Suprapubic skin (tissue), 4 donors: ENCODE measurements around the gene AFF2.

Source experiments
- EP300 ChIP-seq: sonication (generic); formaldehyde crosslinking; IDR thresholded peaks from one replicate; pipeline ENCODE4 v1.6.1; 2017; ENCODE audit warnings: antibody characterized with exemption
- POLR2A ChIP-seq, 2 donors: fragments of 450-650 bp; IDR thresholded peaks; one replicate each; pipeline ENCODE4 v1.6.1; 2017; ENCODE audit warnings: antibody characterized with exemption in 2 of 2, mild to moderate bottlenecking in 2 of 2, moderate library complexity in 2 of 2
- POLR2AphosphoS5 ChIP-seq, 3 donors: sonication (generic); formaldehyde crosslinking; IDR thresholded peaks; one replicate each; pipeline ENCODE4 v1.6.1; 2017; ENCODE audit warnings: antibody characterized with exemption in 3 of 3
- TF ChIP-seq, protein P1 (sequence below), 2 donors: fragments of 200-600 bp in 1 of 2; fragments of 450-650 bp in 1 of 2; sonication (generic) in 1 of 2; IDR thresholded peaks; one replicate each; pipeline ENCODE4 v1.5.1; 2016 to 2019; ENCODE audit warnings: antibody characterized with exemption in 2 of 2, mild to moderate bottlenecking in 1 of 2, moderate library complexity in 1 of 2

DNA sequence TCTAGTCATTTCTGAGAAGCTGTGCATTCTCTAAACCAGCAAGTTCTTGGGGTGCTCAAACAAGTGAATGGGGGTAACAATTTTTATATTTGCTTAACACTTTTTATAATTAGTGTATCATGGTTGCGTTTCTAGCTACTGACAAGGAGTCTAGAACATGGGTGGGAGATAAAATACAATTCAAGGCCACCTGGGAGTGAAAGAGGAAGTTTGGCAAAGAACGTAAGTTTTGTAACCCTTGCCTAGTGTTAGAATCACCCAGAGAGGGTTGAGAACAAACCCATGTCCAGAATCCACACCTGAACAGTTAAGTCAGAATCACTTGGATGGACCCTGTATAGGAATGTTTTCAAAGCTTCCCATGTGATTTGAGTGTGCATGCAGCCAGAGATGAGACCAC lies 92.7 kb downstream of the AFF2 start:
- TF ChIP-seq, protein P1, sequence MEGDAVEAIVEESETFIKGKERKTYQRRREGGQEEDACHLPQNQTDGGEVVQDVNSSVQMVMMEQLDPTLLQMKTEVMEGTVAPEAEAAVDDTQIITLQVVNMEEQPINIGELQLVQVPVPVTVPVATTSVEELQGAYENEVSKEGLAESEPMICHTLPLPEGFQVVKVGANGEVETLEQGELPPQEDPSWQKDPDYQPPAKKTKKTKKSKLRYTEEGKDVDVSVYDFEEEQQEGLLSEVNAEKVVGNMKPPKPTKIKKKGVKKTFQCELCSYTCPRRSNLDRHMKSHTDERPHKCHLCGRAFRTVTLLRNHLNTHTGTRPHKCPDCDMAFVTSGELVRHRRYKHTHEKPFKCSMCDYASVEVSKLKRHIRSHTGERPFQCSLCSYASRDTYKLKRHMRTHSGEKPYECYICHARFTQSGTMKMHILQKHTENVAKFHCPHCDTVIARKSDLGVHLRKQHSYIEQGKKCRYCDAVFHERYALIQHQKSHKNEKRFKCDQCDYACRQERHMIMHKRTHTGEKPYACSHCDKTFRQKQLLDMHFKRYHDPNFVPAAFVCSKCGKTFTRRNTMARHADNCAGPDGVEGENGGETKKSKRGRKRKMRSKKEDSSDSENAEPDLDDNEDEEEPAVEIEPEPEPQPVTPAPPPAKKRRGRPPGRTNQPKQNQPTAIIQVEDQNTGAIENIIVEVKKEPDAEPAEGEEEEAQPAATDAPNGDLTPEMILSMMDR (IDR thresholded peaks at IDR 0.05): no peak
- no peak for TF ChIP-seq EP300
- no peak for TF ChIP-seq POLR2A (IDR thresholded peaks at IDR 0.05)
- TF ChIP-seq POLR2AphosphoS5 (IDR thresholded peaks at IDR 0.05): no peak
